C4-2B (cell line): Measurements from ENCODE around the gene FKBP8.

Experiments
- H3K27ac ChIP-seq: fragments of 450-650 bp; 2 replicates; pipeline ENCODE4 v1.5.1; 2017
- CTCF ChIP-seq: fragments of 450-650 bp; conservative IDR thresholded peaks from 2 replicates; pipeline ENCODE4 v1.5.1; 2017; ENCODE audit warnings: mild to moderate bottlenecking
- ZFX ChIP-seq: fragments of 450-650 bp; IDR thresholded peaks from 2 replicates; pipeline ENCODE4 v1.6.1; 2017

FKBP8 gene

GRCh38 chr19:18587962-18588610 is 44.7 kb upstream of the FKBP8 start:
- TF ChIP-seq CTCF (no peak), ZFX (no peak)
- peak overlapping the region; percentile 93 for H3K27ac ChIP-seq

- H3K27ac ChIP-seq = no peak overlapping the region; the same call in 1 of the 2 replicates
- TF ChIP-seq CTCF = no peak
- no peak for TF ChIP-seq ZFX
Observed at GRCh38 chr19:18587561-18587960, 44.2 kb upstream of the FKBP8 start.

GRCh38 chr19:18586306-18586705 is 42.9 kb upstream of the FKBP8 start:
- TF ChIP-seq ZFX = no peak
- no peak for TF ChIP-seq CTCF
- no peak overlapping the region for H3K27ac ChIP-seq

- TF ChIP-seq CTCF = no peak
- no peak for TF ChIP-seq ZFX
- no peak overlapping the region for H3K27ac ChIP-seq
Observed at GRCh38 chr19:18580311-18580710, 36.9 kb upstream of the FKBP8 start.

GRCh38 chr19:18577365-18577914 is 34.1 kb upstream of the FKBP8 start:
- no peak for TF ChIP-seq CTCF
- no peak for TF ChIP-seq ZFX

GRCh38 chr19:18576383-18576782 is 33.0 kb upstream of the FKBP8 start:
- TF ChIP-seq ZFX (no peak), CTCF (no peak)
- no peak overlapping the region for H3K27ac ChIP-seq

More at GRCh38 chr19:18577365-18577914, 34.1 kb upstream of the FKBP8 start:
- no peak overlapping the region for H3K27ac ChIP-seq

GRCh38 chr19:18574691-18575291 is 31.4 kb upstream of the FKBP8 start:
- TF ChIP-seq CTCF (no peak), ZFX (no peak)
- no peak overlapping the region for H3K27ac ChIP-seq
